Activated CD8-positive, alpha-beta memory T cell treated with anti-CD3 and anti-CD28 coated beads for 1 hour (primary cell): ENCODE data around the gene DLG5.

Source experiments
- DNase-seq, 2 donors: peaks; one replicate each; pipeline ENCODE4 v3.0.0-alpha.2; 2020; ENCODE audit warnings: low read depth in 1 of 2; ENCODE audit errors: extremely low read depth in 1 of 2

DLG5 gene

DNA sequence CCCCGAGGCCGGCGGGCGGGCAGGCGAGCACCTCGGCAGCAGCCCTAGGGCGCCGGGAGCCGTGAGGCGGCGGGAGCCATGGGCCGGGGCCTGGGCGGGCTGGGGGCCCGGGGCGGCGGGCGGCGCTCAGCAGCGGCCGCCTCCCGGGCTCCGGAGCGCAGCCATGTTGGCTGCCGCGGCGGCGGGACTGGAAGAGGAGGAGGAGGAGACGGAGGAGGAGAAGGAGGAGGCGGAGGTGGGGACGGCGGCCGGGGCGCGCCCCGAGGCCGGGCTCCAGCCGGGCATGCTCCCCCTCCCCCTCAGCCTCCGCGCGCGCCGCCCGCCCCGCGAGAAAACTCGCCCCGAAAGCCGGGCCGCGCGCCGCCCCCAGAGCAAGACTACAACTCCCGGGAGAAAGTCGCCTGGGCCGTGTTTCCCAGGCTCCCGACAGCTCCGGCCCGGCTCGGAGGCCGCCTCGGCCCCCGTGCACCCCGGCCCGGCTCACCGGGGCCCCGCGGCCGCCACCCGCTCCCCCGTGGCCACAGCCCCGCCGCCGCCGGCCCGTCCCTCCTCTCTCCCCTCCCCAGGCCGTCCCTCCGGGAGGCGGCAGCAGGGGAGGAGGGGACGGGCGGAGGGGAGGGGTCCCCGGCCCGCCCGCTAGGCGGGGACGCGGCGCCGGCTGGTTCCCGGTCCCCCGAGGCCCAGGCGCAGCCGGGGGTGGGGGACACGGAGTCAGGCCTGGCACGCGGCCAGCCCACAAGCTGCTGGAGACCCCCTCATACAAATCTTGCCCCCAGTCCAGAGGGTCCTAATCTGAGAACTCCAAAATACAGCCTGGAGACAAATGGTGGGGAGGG lies at the start of gene DLG5:
Gene DLG5, minus strand, starts transcription at position 190 of the 836 bp plus-strand sequence. CDS start 235 bp downstream, outside the sequence.
- DNase-seq: no peak

DNA sequence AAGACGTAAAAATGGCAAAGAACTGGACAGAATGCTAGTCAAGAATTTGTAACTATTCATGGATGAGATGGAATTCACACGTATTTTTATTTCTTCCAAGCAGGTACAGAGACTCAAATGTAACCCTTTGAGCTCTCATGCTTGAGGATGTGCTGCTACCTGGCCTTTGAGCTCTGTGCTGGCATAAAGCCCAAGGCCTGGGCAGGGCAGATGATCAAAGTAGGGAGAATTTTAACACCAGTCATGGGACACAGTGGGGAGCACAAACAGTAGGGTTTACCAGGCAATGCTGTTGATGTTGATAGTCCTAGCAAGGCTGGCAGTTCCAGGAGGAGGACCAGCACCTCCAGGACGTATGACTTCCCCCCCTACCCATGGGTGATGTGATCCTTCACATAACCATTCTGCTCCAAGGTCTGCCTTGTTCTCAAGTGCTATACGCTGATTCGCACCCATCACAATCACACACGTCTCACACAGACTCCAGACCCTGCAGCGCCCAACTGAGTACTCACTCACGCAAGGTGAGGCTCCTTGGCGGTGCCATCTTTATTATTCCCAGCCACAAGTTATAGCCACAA lies 48.6 kb upstream of the DLG5 start:
- no peak for DNase-seq

- DNase-seq: no peak
Observed at GRCh38 chr10:77974396-77975074, 48.0 kb upstream of the DLG5 start.

DNA sequence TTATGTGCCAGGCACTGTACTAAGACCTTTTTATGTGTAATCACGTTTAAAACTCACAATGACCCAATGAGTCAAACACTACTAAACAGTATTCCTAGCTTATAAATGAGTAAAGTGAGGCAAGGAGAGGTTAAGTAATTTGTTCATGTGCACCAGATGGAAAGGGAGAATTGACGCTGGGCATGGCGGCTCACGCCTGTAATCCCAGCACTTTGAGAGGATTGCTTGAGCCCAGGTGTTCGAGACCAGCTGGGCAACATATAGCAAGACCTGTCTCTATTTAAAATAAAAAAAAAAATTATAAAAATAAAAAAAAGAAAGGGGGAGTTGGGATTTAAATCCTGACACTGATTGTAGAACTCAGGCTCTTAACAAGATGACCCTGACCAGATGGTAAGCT lies 46.7 kb upstream of the DLG5 start:
- no peak for DNase-seq

DNA sequence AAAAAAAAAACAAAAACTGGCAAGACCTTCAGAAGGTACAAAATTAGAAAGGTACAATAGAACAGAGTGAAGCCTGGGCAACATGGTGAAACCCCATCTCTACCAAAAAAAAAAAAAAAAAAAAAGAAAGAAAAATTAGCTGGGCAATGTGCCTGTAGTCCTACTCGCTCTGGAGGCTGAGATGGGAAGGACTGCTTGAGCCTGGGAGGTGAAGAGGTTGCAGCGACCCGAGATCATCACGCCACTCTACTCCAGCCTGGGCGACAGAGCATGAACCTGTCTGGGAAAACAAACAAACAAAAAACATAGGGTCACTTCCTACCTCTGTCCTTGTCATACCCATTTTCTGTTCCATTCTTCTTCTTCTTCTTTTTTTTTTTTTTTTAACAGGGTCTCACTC lies 45.6 kb upstream of the DLG5 start:
- DNase-seq: no peak

DNA sequence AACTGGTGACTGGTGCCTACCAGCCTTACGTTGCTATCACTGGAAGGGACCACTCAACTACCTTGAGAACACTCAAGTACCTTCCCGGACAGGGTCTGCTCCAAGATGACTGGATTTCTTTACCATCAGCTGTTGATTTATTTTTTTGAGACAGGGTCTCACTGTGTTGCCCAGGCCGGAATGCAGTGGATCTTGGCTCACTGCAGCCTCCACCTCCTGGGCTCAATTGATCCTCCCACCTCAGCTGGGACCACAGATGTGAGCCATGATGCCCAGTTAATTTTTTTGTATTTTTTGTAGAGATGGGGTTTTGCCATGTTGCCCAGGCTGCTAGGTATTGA lies 45.2 kb upstream of the DLG5 start:
- DNase-seq: no peak

DNA sequence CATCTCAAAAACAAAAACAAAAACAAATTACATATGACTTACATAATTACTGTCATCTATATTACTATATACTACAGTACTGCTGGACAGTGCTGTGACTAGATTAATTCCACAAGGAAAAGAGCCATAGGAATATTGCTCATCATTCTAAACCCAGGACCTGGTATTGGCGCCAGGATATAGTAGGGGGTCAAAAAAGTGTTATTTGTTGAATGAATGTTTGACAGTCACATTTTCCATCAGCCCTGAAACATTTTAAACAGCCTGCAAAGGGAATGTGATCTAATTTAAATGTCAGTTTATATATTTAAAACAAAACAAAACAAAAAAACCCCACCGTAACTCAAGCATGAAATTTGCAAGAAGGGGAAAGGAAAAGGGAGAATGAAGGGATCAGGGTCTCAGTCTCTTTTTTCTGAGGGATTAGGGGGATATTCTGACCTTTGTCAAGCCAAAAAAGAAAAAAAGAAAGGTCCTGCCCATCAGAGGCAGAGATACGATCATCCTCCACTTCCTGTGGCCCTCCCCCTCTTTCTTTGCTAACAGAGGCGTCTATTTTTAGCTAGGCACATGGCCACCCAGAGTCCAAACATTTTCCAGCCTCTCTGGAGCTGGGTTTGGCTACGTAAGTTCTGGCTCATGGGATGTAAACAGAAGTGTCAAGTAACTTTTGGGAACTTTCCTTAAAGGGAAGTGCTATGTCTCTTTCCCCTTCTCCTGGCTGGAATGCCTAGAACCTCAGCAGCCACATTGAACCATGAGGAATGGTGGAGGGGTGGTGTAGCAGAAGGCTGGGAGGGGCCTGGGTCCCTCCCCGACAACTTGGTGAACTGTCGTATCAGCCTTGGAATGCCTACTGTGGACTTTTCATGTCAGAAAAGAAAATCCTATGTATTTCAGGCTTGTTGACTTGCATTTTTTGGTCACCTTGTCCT lies 44.6 kb upstream of the DLG5 start:
- no peak for DNase-seq

- DNase-seq: no peak
Observed at GRCh38 chr10:77969114-77969513, 42.6 kb upstream of the DLG5 start.

- DNase-seq: no peak
Observed at GRCh38 chr10:77967611-77968022, 41.1 kb upstream of the DLG5 start.

DNA sequence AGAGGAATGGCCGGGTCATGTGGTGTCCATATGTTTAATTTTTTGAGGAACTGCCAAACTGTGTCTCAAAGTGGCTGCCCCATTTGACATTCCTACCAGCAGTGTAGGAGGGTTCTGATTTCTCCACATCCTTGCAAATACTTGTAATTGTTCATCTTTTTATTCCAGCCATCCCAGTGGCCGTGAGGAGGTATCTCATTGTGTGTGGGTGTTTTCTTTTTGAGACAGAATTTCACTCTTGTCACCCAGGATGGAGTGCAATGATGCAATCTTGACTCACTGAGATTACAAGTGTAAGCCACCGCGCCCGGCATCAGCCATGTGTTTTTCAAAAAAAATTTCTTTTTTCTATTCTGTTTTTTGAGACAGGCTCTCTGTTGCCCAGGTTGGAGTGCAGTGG lies 38.7 kb upstream of the DLG5 start:
- no peak for DNase-seq

DNA sequence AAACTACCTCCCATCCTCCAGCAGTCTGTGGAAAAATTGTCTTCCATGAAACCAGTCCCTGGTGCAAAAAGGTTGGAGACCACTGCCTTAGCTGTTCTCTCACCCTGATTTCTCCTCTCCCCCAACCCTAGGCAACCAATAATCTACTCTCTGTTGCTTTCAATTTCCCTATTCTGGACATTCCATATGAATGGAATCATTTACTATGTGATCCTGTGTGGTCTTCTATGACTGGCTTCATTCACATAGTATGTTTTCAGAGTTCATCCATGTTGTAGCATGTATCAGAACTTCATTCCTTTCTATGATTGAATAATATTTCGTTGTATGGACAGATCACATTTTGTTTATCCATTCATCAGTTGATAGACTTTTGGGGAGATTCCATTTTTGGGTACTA lies 38.3 kb upstream of the DLG5 start:
- DNase-seq: no peak

DNA sequence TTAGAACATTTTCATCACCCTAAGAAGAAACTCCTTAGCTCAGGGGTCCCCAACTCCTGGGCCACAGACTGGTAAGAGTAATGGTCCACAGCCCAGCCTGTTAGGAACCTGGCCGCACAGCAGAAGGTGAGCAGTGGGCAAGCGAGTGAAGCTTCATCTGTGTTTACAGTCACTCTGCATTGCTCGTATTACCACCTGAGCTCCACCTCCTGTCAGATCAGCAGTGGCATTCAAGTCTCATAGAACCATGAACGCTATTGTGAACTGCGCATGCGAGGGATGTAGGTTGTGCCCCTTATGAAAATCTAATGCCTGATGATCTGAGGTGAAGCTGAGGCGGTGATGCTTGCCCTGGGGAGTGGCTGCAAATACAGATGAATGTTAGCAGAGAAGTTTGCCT lies 37.3 kb upstream of the DLG5 start:
- DNase-seq: no peak

DNA sequence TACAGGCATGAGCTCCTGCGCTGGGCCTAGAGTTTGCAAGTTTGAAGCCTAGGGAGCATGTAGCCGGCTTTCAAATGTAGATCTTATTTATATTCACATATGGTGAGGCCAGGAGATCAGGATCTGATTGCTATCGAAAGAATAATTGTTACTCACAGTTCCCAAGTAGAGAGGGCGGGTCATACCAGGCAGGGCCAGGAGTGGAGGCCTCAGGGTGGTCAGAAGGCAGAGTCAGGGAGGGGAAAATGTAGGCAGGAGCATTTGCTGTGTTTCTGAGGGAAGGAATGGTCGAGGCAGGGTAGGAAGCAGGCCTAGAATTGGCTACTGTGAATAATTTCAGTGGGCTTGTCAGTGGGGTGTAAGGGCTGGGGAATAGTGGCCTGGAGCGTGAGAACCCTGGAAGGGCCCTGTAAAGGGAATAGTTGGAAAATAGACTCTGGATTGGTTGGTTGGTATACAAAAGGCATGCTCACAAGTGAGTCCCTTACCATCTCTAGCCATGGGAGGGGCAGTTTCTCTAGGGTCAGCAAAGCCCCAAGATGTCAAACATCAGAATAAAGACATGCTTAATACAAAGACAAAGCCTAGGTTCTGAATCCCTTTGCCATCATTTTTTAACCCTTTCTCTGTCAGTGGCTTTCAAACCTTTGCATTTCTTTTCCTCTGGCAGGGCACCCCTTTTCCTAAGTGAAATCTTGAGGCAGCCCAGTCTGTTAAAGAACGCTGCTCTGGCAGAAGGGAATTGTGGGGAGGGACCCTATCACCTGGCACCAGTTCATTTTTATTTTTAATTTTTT lies 36.0 kb upstream of the DLG5 start:
- no peak for DNase-seq

DNA sequence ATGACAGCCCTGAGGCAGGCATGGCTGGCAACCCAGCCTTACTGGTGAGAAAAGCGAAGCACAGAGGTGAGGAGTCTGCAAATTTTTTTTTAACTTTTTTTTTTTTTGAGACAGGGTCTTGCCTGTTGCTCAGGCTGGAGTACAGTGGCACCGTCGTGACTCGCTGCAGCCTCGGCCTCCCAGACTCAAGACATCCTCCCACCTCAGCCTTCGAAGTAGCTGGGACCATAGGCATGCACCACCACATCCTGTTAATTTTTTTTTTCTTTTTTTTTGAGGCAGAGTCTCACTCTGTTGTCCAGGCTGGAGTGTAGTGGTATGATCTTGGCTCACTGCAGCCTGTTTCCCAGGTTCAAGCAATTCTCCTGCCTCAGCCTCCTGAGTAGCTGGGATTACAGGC lies 35.1 kb upstream of the DLG5 start:
- no peak for DNase-seq

DNA sequence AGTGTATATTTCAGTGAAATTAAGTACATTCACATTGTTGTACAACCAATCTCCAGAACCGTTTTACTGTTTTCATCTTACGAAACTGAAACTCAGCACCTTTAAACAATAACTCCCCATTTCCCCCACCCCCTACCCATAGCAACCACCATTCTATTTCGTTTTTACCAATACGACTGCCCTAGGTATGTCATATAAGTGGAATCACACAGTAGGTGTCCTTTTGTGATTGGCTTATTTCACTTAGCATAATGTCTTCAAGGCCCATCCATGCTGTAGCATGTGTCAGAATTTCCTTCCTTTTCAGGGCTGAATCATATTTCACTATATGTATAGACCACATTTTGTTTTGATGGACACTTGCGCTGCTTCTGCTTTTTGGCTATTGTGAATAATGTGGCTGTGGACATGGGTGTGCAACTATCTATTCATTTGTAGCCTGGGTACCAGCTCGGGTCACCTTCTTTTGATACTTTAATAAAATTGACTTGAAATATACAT lies 34.3 kb upstream of the DLG5 start:
- DNase-seq: no peak

DNA sequence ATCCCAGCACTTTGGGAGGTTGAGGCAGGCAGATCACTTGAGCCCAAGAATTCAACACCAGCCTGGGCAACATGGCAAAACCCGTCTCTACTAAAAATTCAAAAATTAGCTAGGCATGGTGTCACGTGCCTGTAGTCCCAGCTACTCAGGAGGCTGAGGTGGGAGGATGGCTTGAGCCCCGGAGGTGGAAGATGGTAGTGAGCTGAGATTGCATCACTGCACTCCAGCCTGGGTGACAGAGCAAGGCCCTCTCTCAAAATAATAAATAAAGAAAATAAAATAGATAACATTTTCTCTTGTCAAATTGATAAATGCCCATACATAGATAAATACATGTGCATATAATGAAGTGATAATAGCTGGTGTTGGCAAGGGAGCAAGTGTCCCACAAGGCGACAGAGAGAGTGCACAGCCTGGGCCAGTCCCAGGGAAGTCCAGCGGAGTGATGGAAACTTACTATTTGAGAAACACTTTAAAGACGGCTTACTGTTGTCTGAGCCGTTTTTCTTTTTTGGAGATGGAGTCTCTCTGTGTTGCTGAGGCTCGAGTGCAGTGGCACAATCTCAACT lies 33.4 kb upstream of the DLG5 start:
- DNase-seq: no peak

DNA sequence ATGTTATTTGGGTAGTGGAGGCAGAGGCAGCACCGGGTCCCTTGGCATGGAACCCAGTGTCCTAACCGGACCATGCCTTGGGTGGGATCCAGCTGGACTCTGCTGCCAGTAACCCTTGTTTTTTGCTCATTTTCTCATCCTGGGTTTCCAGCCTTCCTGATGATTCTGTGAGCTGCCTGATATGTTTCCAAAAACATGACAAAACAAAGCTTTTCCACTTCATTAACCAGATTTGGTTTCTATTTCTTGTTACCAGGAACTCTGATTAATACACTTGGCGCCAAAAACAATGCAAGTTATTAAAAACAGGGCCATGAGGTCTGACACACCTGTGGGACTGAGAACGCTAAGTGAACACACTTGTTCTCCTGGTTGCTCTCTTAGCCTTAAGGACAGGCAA lies 32.8 kb upstream of the DLG5 start:
- no peak for DNase-seq

DNA sequence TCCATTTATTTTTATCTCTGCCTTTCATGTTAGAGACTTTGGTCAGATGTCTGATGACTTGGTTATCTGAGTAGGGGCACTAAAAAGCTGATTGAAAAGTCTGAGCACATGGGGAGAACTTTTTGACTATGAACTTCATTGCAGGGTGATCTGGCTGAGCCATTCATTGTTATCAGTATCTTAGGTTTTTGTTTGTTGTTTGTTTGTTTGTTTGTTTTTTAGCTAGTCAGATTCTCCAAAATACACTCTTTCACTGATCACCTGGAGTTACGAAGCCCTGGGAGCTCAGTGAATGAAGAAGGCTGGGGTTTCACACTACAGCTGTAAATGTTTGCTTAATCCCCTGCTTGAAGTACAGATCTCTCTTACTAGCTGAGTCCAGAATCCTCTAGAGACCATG lies 28.6 kb upstream of the DLG5 start:
- no peak for DNase-seq

DNA sequence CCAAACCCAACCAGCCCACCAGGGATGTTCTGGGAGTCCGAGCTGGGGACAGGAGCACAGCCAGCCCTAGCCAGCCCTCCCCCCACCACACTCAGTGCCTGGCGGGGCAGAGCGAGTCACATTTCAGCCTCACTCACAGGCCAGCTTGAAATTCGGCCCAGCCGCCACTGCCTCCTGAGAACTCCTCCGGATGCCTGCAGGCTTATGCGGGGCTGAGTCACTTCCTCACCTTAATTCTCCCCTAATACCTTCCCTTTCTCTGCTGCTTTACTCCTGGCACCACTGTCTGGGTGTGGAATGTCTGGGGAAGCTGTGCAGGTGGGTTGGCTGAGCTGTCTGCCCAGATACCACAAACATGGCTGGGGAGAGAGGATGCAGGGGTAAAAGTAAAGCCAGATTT lies 22.6 kb upstream of the DLG5 start:
- no peak for DNase-seq

- no peak for DNase-seq
Observed at GRCh38 chr10:77946084-77946483, 19.5 kb upstream of the DLG5 start.
